A673 (cell line): Measurements from ENCODE around the gene FREM1. TPM values are rescaled to one million over a fixed set of nuclear protein-coding genes. Genes with fewer than 3 reads are reported as not detected.

Experiments
- BruUV-seq: library from RNA; stranded (reverse); fragments of 400-500 nt; replicated peaks from 2 replicates; lab custom pipeline; 2021; lab: Mats Ljungman, UMichigan
- CTCF ChIA-PET: fragments of 300-600 bp; sonication (Branson Sonifier 250); formaldehyde crosslinking; loops from one replicate; lab custom pipeline; 2022; ENCODE audit warnings: antibody characterized with exemption; lab: Charles Lee
- POLR2A ChIA-PET: fragments of 300-600 bp; sonication (Branson Sonifier 250); formaldehyde crosslinking; loops from one replicate; lab custom pipeline; 2022; ENCODE audit warnings: antibody characterized with exemption; ENCODE audit not compliant: low non-redundant PET; lab: Charles Lee
- DNase-seq: peaks from one replicate; pipeline ENCODE4 v3.0.0-alpha.2; 2015; ENCODE audit warnings: low spot score
- H3K27ac ChIP-seq: fragments of 200-600 bp; sonication (generic); 2 replicates; pipeline ENCODE4 v1.5.1; 2016; ENCODE audit warnings: mixed run types, low read depth, mild to moderate bottlenecking, mixed read lengths, antibody characterized with exemption, low read length; ENCODE audit not compliant: poor library complexity, severe bottlenecking
- H3K27me3 ChIP-seq: fragments of 200-600 bp; sonication (generic); replicated peaks from 2 replicates; pipeline ENCODE4 v1.6.1; 2017; ENCODE audit warnings: mixed run types, low read depth, mild to moderate bottlenecking, mixed read lengths, antibody characterized with exemption, low read length; ENCODE audit not compliant: insufficient read depth, poor library complexity
- H3K36me3 ChIP-seq: fragments of 200-600 bp; sonication (generic); 2 replicates; pipeline ENCODE4 v1.6.1; 2016; ENCODE audit warnings: mixed run types, mild to moderate bottlenecking, mixed read lengths, antibody characterized with exemption, low read length; ENCODE audit not compliant: insufficient read depth, poor library complexity, severe bottlenecking
- H3K4me1 ChIP-seq: fragments of 200-600 bp; sonication (generic); 2 replicates; pipeline ENCODE4 v1.6.1; 2017; ENCODE audit warnings: mixed run types, mild to moderate bottlenecking, mixed read lengths, antibody characterized with exemption, low read length; ENCODE audit not compliant: insufficient read depth, poor library complexity, severe bottlenecking
- H3K4me3 ChIP-seq: fragments of 200-600 bp; sonication (generic); 2 replicates; pipeline ENCODE4 v1.5.1; 2016; ENCODE audit warnings: low read depth, mixed run types, mild to moderate bottlenecking, mixed read lengths, low read length; ENCODE audit not compliant: poor library complexity, severe bottlenecking
- H3K9me3 ChIP-seq: fragments of 200-600 bp; sonication (generic); 2 replicates; pipeline ENCODE4 v1.6.1; 2016; ENCODE audit warnings: mixed run types, low read depth, mild to moderate bottlenecking, mixed read lengths, antibody characterized with exemption, low read length; ENCODE audit not compliant: poor library complexity, severe bottlenecking
- CTCF ChIP-seq: fragments of 300-800, 200-600 bp; sonication (generic); conservative IDR thresholded peaks from 2 replicates; pipeline ENCODE4 v1.5.1; 2017; ENCODE audit warnings: low read depth, mild to moderate bottlenecking, antibody characterized with exemption, low read length, moderate library complexity, mixed read lengths
- EZH2 ChIP-seq: fragments of 200-600 bp; sonication (generic); IDR thresholded peaks from 2 replicates; pipeline ENCODE4 v1.6.1; 2017; ENCODE audit warnings: borderline replicate concordance, low read depth, mild to moderate bottlenecking, mixed read lengths, antibody characterized with exemption, low read length; ENCODE audit not compliant: poor library complexity, severe bottlenecking
- intact Hi-C: fragments of 100-400 bp; cut with micrococcal nuclease; formaldehyde crosslinking; loops from one replicate; pipeline ENCODE4 v1.10.0; 2022; ENCODE audit not compliant: unreplicated experiment
- total RNA-seq: library from RNA; stranded (reverse); gene quantifications from 2 replicates; pipeline ENCODE4 v1.2.3, GENCODE V29; 2021

Gene FREM1
- total RNA-seq, 1 experiment from 2014 or later, result 4.2 TPM

- DNase-seq, result no peak
- POLR2A ChIA-PET, result no interaction called here
- H3K27ac ChIP-seq, result no peak overlapping the region
- no peaks in the 10 kb centered on the region for H3K36me3 ChIP-seq
- H3K27me3 ChIP-seq, result no peaks in the 10 kb centered on the region
- intact Hi-C loops, result no loop called here
- H3K4me3 ChIP-seq, result no peak overlapping the region
- no TSS peak for BruUV-seq
- no peak for TF ChIP-seq EZH2
- TF ChIP-seq CTCF, result no peak
- no peaks in the 10 kb centered on the region for H3K4me1 ChIP-seq
- CTCF ChIA-PET, result no interaction called here
- no peaks in the 10 kb centered on the region for H3K9me3 ChIP-seq
Measured at GRCh38 chr9:14895806-14896205, 14.4 kb downstream of the FREM1 start.

- H3K27me3 ChIP-seq, result no peaks in the 10 kb centered on the region
- no peak for DNase-seq
- TF ChIP-seq EZH2, result no peak
- no peak for TF ChIP-seq CTCF
- BruUV-seq, result no TSS peak
- no peaks in the 10 kb centered on the region for H3K9me3 ChIP-seq
- H3K36me3 ChIP-seq, result no peaks in the 10 kb centered on the region
- H3K4me1 ChIP-seq, result peaks cover 13% of the 10 kb centered on the region
- intact Hi-C loops, result no loop called here
- no peak overlapping the region for H3K4me3 ChIP-seq
- ChIA-PET CTCF (no interaction called here), POLR2A (no interaction called here)
- no peak overlapping the region for H3K27ac ChIP-seq
Measured at GRCh38 chr9:14893280-14893679, 16.9 kb downstream of the FREM1 start.

- peaks cover 13% of the 10 kb centered on the region for H3K4me1 ChIP-seq
- no TSS peak for BruUV-seq
- no peak overlapping the region for H3K4me3 ChIP-seq
- ChIA-PET CTCF (no interaction called here), POLR2A (no interaction called here)
- H3K27ac ChIP-seq, result no peak overlapping the region
- H3K9me3 ChIP-seq, result no peaks in the 10 kb centered on the region
- no peaks in the 10 kb centered on the region for H3K27me3 ChIP-seq
- no peak for DNase-seq
- intact Hi-C loops, result no loop called here
- no peaks in the 10 kb centered on the region for H3K36me3 ChIP-seq
- TF ChIP-seq CTCF (no peak), EZH2 (no peak)
Measured at GRCh38 chr9:14891332-14891731, 18.9 kb downstream of the FREM1 start.
